IMR-90 (cell line): ENCODE results near the gene SHISA8. TPM values are rescaled to one million over a fixed set of nuclear protein-coding genes. Genes with fewer than 3 reads are reported as not detected.

Experiments
- ATAC-seq: fragments of 200-7000 bp; cut with Tn5 transposase; 2 replicates; pipeline ENCODE4 v1.9.1; 2020; ENCODE audit warnings: low read depth, mild to moderate bottlenecking, moderate library complexity
- BruUV-seq: library from RNA; stranded (reverse); fragments of 400-500 nt; replicated peaks from 2 replicates; lab custom pipeline; 2021; lab: Mats Ljungman, UMichigan
- CTCF ChIA-PET: fragments of 300-600 bp; formaldehyde crosslinking; extraction: SDS; loops from one replicate; lab custom pipeline; 2021; ENCODE audit warnings: antibody characterized with exemption; lab: Yijun Ruan, JAX
- POLR2A ChIA-PET: fragments of 300-600 bp; sonication (Branson Sonifier 250); formaldehyde crosslinking; loops from one replicate; lab custom pipeline; 2022; ENCODE audit warnings: antibody characterized with exemption; ENCODE audit not compliant: unreplicated experiment; lab: Charles Lee
- DNase-seq: peaks from one replicate; pipeline ENCODE4 v3.0.0; 2013
- H2AFZ ChIP-seq: replicated peaks from 2 replicates; pipeline ENCODE3; 2013; ENCODE audit warnings: low read length, mild to moderate bottlenecking; ENCODE audit not compliant: poor library complexity
- H2AK5ac ChIP-seq: 2 replicates; pipeline ENCODE4 v1.6.1; 2013; ENCODE audit warnings: low read depth, low read length, inconsistent platforms
- H2AK9ac ChIP-seq: replicated peaks from 2 replicates; pipeline ENCODE3; 2013; ENCODE audit warnings: mild to moderate bottlenecking, low read depth, low read length, moderate library complexity; ENCODE audit not compliant: poor library complexity
- H2BK120ac ChIP-seq: 2 replicates; pipeline ENCODE4 v1.6.1; 2013; ENCODE audit warnings: low read depth, low read length, inconsistent platforms
- H2BK15ac ChIP-seq: 3 replicates; pipeline ENCODE4 v1.6.1; 2013; ENCODE audit warnings: low read depth, low read length, inconsistent platforms
- H2BK20ac ChIP-seq: 2 replicates; pipeline ENCODE4 v1.6.1; 2013; ENCODE audit warnings: low read depth, mild to moderate bottlenecking, inconsistent platforms, low read length, moderate library complexity
- H2BK5ac ChIP-seq: 2 replicates; pipeline ENCODE4 v1.6.1; 2013; ENCODE audit warnings: mild to moderate bottlenecking, low read depth, low read length, inconsistent platforms; ENCODE audit not compliant: poor library complexity, severe bottlenecking
- H3K14ac ChIP-seq: replicated peaks from 2 replicates; pipeline ENCODE4 v1.6.1; 2013; ENCODE audit warnings: low read depth, low read length, inconsistent platforms
- H3K18ac ChIP-seq: 2 replicates; pipeline ENCODE4 v1.6.1; 2013; ENCODE audit warnings: low read depth, low read length, control low read depth
- H3K23ac ChIP-seq: 2 replicates; pipeline ENCODE4 v1.6.1; 2013; ENCODE audit warnings: low read depth, low read length, inconsistent platforms
- H3K27ac ChIP-seq: 2 replicates; pipeline ENCODE4 v1.5.1; 2013; ENCODE audit warnings: mild to moderate bottlenecking, control low read depth, low read length; ENCODE audit not compliant: insufficient read depth
- H3K27me3 ChIP-seq: 2 replicates; pipeline ENCODE4 v1.6.1; 2013; ENCODE audit warnings: low read length; ENCODE audit not compliant: control insufficient read depth, insufficient read depth
- H3K36me3 ChIP-seq: 2 replicates; pipeline ENCODE4 v1.6.1; 2013; ENCODE audit warnings: low read length, mixed read lengths; ENCODE audit not compliant: control insufficient read depth, insufficient read depth
- H3K4ac ChIP-seq: 2 replicates; pipeline ENCODE4 v1.6.1; 2013; ENCODE audit warnings: low read depth, low read length, inconsistent platforms
- H3K4me1 ChIP-seq: 2 replicates; pipeline ENCODE4 v1.6.1; 2013; ENCODE audit warnings: low read length, mixed read lengths; ENCODE audit not compliant: control insufficient read depth, insufficient read depth
- H3K4me2 ChIP-seq: 2 replicates; pipeline ENCODE4 v1.6.1; 2013; ENCODE audit warnings: low read depth, mild to moderate bottlenecking, control low read depth, low read length, moderate library complexity
- H3K4me3 ChIP-seq: 2 replicates; pipeline ENCODE4 v1.5.1; 2013; ENCODE audit warnings: low read depth, mild to moderate bottlenecking, control low read depth, low read length, moderate library complexity; ENCODE audit not compliant: insufficient read depth
- H3K56ac ChIP-seq: 2 replicates; pipeline ENCODE4 v1.6.1; 2013; ENCODE audit warnings: low read length, inconsistent platforms; ENCODE audit not compliant: insufficient read depth; ENCODE audit errors: extremely low read depth
- H3K79me1 ChIP-seq, 2 experiments: 2 replicates each; pipeline ENCODE4 v1.6.1; 2013; ENCODE audit warnings: low read length in 2 of 2, inconsistent platforms in 1 of 2, low read depth in 1 of 2
- H3K9ac ChIP-seq: 2 replicates; pipeline ENCODE4 v1.6.1; 2013; ENCODE audit warnings: low read depth, low read length, control low read depth
- H3K9me1 ChIP-seq: 2 replicates; pipeline ENCODE4 v1.6.1; 2013; ENCODE audit warnings: low read length, inconsistent platforms; ENCODE audit not compliant: insufficient read depth
- H3K9me3 ChIP-seq: 2 replicates; pipeline ENCODE4 v1.6.1; 2013; ENCODE audit warnings: low read length; ENCODE audit not compliant: control insufficient read depth, insufficient read depth
- H4K20me1 ChIP-seq: 2 replicates; pipeline ENCODE4 v1.6.1; 2013; ENCODE audit warnings: low read length, inconsistent platforms; ENCODE audit not compliant: insufficient read depth
- H4K5ac ChIP-seq: 2 replicates; pipeline ENCODE4 v1.6.1; 2013; ENCODE audit warnings: mild to moderate bottlenecking, low read depth, low read length, control low read depth
- H4K8ac ChIP-seq, 2 experiments: 2 replicates each; pipeline ENCODE4 v1.6.1; 2013; ENCODE audit warnings: low read depth in 2 of 2, low read length in 2 of 2, control low read depth in 1 of 2, inconsistent platforms in 1 of 2
- H4K91ac ChIP-seq: 2 replicates; pipeline ENCODE4 v1.6.1; 2013; ENCODE audit warnings: low read depth, low read length, inconsistent platforms; ENCODE audit not compliant: insufficient read depth
- BHLHE40 ChIP-seq: fragments of 150-350 bp; IDR thresholded peaks from 2 replicates; pipeline ENCODE4 v1.6.1; 2016; ENCODE audit warnings: mild to moderate bottlenecking, low read depth, low read length
- CEBPB ChIP-seq: IDR thresholded peaks from 2 replicates; pipeline ENCODE4 v1.6.1; 2012; ENCODE audit warnings: low read depth, low read length, improper control_type of control experiment
- CHD1 ChIP-seq: IDR thresholded peaks from 2 replicates; pipeline ENCODE4 v1.6.1; 2012; ENCODE audit warnings: low read depth, low read length, improper control_type of control experiment
- FOS ChIP-seq: fragments of 150-350 bp; IDR thresholded peaks from 2 replicates; pipeline ENCODE4 v1.6.1; 2016; ENCODE audit warnings: low read depth, low read length
- MAFK ChIP-seq: IDR thresholded peaks from 2 replicates; pipeline ENCODE4 v1.6.1; 2012; ENCODE audit warnings: low read depth, low read length, improper control_type of control experiment
- MAZ ChIP-seq: IDR thresholded peaks from 2 replicates; pipeline ENCODE4 v1.6.1; 2012; ENCODE audit warnings: low read depth, mild to moderate bottlenecking, low read length, improper control_type of control experiment, moderate library complexity, borderline replicate concordance
- NFE2L2 ChIP-seq: fragments of 150-350 bp; IDR thresholded peaks from 2 replicates; pipeline ENCODE4 v1.6.1; 2016; ENCODE audit warnings: low read depth, mild to moderate bottlenecking, low read length
- POLR2A ChIP-seq: IDR thresholded peaks from 2 replicates; pipeline ENCODE4 v1.6.1; 2012; ENCODE audit warnings: mild to moderate bottlenecking, low read depth, low read length
- RAD21 ChIP-seq: IDR thresholded peaks from 2 replicates; pipeline ENCODE4 v1.6.1; 2012; ENCODE audit warnings: low read length, improper control_type of control experiment
- RFX5 ChIP-seq: IDR thresholded peaks from 2 replicates; pipeline ENCODE4 v1.8.0; 2012; ENCODE audit warnings: low read depth, mild to moderate bottlenecking, low read length, moderate library complexity
- SMC3 ChIP-seq: fragments of 150-350 bp; IDR thresholded peaks from 2 replicates; pipeline ENCODE4 v1.6.1; 2016; ENCODE audit warnings: low read depth, mild to moderate bottlenecking, antibody characterized with exemption, low read length, moderate library complexity
- WGBS, 2 experiments: methylation state at CpG; one replicate each; pipeline versions ENCODE4 v1.1.5 to v1.1.7; 2013; ENCODE audit warnings: missing lambda C conversion rate in 2 of 2; ENCODE audit not compliant: insufficient read length in 1 of 2; ENCODE audit errors: extremely low coverage in 2 of 2; 5-methylcytosine and 5-hydroxymethylcytosine counted together
- dilution Hi-C: fragments of 300-500 bp; cut with HindIII; formaldehyde crosslinking; loops from one replicate; pipeline ENCODE4 v1.14.3; 2018; ENCODE audit warnings: low sequenced_read_pairs; ENCODE audit not compliant: unreplicated experiment
- in situ Hi-C: fragments of 300-500 bp; cut with MboI; formaldehyde crosslinking; loops from 3 replicates; pipeline ENCODE4 v1.14.3; 2019; ENCODE audit warnings: low sequenced_read_pairs, inconsistent platforms, mixed read lengths
- intact Hi-C: fragments of 100-400 bp; cut with micrococcal nuclease; formaldehyde crosslinking; loops from 2 replicates; pipeline ENCODE4 v1.10.0; 2022
- polyA plus RNA-seq, 3 experiments: library from polyadenylated mRNA; depleted of rRNA; stranded (reverse); fragments of >200 nt; gene quantifications; 2 replicates each; pipeline ENCODE4 v1.2.3, GENCODE V29; 2012; ENCODE audit warnings: low replicate concordance in 1 of 3
- total RNA-seq: library from RNA; depleted of rRNA; stranded (reverse); fragments of >200 nt; gene quantifications from 2 replicates; pipeline ENCODE4 v1.2.3, GENCODE V29; 2012
- TF ChIP-seq, protein P1 (sequence below): conservative IDR thresholded peaks from 2 replicates; pipeline ENCODE4 v1.5.1; 2012; ENCODE audit warnings: mild to moderate bottlenecking, low read depth, low read length, improper control_type of control experiment

The SHISA8 gene
- total and polyA plus RNA-seq, 2 of the 4 experiments (the other 2 are of a cell fraction): not detected

DNA sequence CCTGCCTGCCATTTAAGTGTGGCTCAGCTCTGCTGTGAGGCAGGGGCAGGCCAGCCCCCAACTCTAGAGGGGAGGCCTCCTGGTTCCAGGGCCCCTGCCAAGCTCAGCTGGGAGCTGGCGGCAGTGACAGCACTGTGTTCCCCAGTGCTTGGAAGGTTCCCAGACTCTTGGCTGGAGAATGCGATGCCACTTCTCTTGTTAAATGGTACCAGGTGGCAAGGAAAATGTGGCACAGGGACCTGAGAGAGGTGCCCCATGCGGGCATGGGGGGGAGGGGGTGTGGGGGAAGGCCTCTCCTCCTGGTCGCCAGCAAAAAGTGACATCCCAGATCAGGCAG lies 20.1 kb upstream of the SHISA8 start:
- H3K23ac ChIP-seq: no peak overlapping the region
- H3K9me3 ChIP-seq: no peaks in the 10 kb centered on the region
- BruUV-seq: no TSS peak
- no peak overlapping the region for H3K4me3 ChIP-seq
- H3K79me1 ChIP-seq: peaks cover 0 to 3% of the 10 kb centered on the region in 2 experiments; a peak in 1 of 4 replicates
- H2AK5ac ChIP-seq: no peak overlapping the region
- 100% methylated on average over 1 of the region's 4 CpGs; no CpG with 5 or more reads in 1 of the 2 experiments for WGBS, 2 experiments
- no peak overlapping the region for H3K9ac ChIP-seq
- H4K20me1 ChIP-seq: no peaks in the 10 kb centered on the region; the same call in 1 of the 2 replicates
- no peak overlapping the region for H3K14ac ChIP-seq
- H3K4me1 ChIP-seq: peaks cover 2% of the 10 kb centered on the region; the same call in 1 of the 2 replicates
- no peak overlapping the region for H2BK120ac ChIP-seq
- no peak overlapping the region for H3K4ac ChIP-seq
- no peak overlapping the region for H2AFZ ChIP-seq
- H2BK20ac ChIP-seq: no peak overlapping the region
- H3K36me3 ChIP-seq: no peaks in the 10 kb centered on the region
- no peak overlapping the region for H4K91ac ChIP-seq
- no peak overlapping the region for H3K4me2 ChIP-seq
- H3K18ac ChIP-seq: no peak overlapping the region
- H2AK9ac ChIP-seq: no peak overlapping the region
- POLR2A ChIA-PET: no interaction called here
- TF ChIP-seq POLR2A (no peak), RAD21 (no peak), FOS (no peak), RFX5 (no peak), CEBPB (no peak), MAZ (no peak), CHD1 (no peak), BHLHE40 (no peak), MAFK (no peak), SMC3 (no peak), NFE2L2 (no peak)
- TF ChIP-seq, protein P1, sequence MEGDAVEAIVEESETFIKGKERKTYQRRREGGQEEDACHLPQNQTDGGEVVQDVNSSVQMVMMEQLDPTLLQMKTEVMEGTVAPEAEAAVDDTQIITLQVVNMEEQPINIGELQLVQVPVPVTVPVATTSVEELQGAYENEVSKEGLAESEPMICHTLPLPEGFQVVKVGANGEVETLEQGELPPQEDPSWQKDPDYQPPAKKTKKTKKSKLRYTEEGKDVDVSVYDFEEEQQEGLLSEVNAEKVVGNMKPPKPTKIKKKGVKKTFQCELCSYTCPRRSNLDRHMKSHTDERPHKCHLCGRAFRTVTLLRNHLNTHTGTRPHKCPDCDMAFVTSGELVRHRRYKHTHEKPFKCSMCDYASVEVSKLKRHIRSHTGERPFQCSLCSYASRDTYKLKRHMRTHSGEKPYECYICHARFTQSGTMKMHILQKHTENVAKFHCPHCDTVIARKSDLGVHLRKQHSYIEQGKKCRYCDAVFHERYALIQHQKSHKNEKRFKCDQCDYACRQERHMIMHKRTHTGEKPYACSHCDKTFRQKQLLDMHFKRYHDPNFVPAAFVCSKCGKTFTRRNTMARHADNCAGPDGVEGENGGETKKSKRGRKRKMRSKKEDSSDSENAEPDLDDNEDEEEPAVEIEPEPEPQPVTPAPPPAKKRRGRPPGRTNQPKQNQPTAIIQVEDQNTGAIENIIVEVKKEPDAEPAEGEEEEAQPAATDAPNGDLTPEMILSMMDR: no peak
- intact Hi-C loops (no loop called here), in situ Hi-C loops (no loop called here), dilution Hi-C loops (no loop called here)
- no peaks in the 10 kb centered on the region; the same call in 1 of the 2 replicates for H3K9me1 ChIP-seq
- ATAC-seq (no peak), DNase-seq (no peak)
- no peaks in the 10 kb centered on the region for H3K27me3 ChIP-seq
- H2BK5ac ChIP-seq: no peak overlapping the region
- no peak overlapping the region for H3K27ac ChIP-seq
- no peak overlapping the region for H4K5ac ChIP-seq
- CTCF ChIA-PET: interaction anchor here (0.9 kb wide), 1 partner anchor 238 kb away, joined by 3 read pairs; no protein-coding TSS in a partner anchor
- no peak overlapping the region for H3K56ac ChIP-seq
- no peak overlapping the region for H2BK15ac ChIP-seq
- H4K8ac ChIP-seq: no peak overlapping the region
